Upper lobe of left lung (tissue), 4 donors: ENCODE measurements around the gene KIF13A.

Experiments used
- CTCF ChIP-seq, 6 experiments: fragments of 450-650 bp in 4 of 6; fragments of 200-600 bp in 2 of 6; sonication (generic) in 2 of 6; IDR thresholded peaks; one replicate each; pipeline ENCODE4 v1.5.1; 2016 to 2019; ENCODE audit warnings: antibody characterized with exemption in 6 of 6
- EP300 ChIP-seq, 4 donors: sonication (generic); formaldehyde crosslinking; IDR thresholded peaks; one replicate each; pipeline ENCODE4 v1.5.1; 2017; ENCODE audit warnings: antibody characterized with exemption in 4 of 4, control low read depth in 2 of 4
- POLR2A ChIP-seq, 4 donors: fragments of 450-650 bp; IDR thresholded peaks; one replicate each; pipeline ENCODE4 v1.5.1; 2016 to 2017; ENCODE audit warnings: antibody characterized with exemption in 4 of 4, mild to moderate bottlenecking in 2 of 4
- POLR2AphosphoS5 ChIP-seq, 2 donors: sonication (generic); formaldehyde crosslinking; IDR thresholded peaks; one replicate each; pipeline ENCODE4 v1.5.1; 2017; ENCODE audit warnings: antibody characterized with exemption in 2 of 2

GRCh38 chr6:17771609-17772008 lies 215.8 kb downstream of the KIF13A start:
- TF ChIP-seq CTCF (IDR thresholded peaks at IDR 0.05) (no peak), EP300 (IDR thresholded peaks at IDR 0.05) (no peak), POLR2A (IDR thresholded peaks at IDR 0.05) (no peak), POLR2AphosphoS5 (IDR thresholded peaks at IDR 0.05) (no peak)
